HUDEP-2 (cell line): Measurements from ENCODE around the gene DBH.
"Not testable (repeated sequence)": the region's sequence is repeated elsewhere in the genome, so short reads cannot be mapped to it uniquely, and the experiment has no call there.

Experiments used
- DNase-seq, 76 experiments: peaks; one replicate each; lab custom pipeline; 2025; ENCODE audit not compliant: unreplicated experiment in 76 of 76; lab: John Stamatoyannopoulos, UW

The DBH gene

GRCh38 chr9:133661846-133662540 lies 25.8 kb downstream of the DBH start:
- DNase-seq: no peak

- peak in 1 of 76 experiments; percentile 5 for DNase-seq
These were observed 28.2 kb downstream of the DBH start for GRCh38 chr9:133664173-133665050.

- DNase-seq: no peak
These were observed 28.9 kb downstream of the DBH start for GRCh38 chr9:133665096-133665495.

- no peak for DNase-seq
These were observed 29.4 kb downstream of the DBH start for GRCh38 chr9:133665535-133665934.

- no peak for DNase-seq
These were observed 30.2 kb downstream of the DBH start for GRCh38 chr9:133666387-133666786.

- no peak for DNase-seq
These were observed 30.7 kb downstream of the DBH start for GRCh38 chr9:133666845-133667244.

GRCh38 chr9:133667759-133668450 lies 31.7 kb downstream of the DBH start:
- DNase-seq: no peak

- no peak for DNase-seq
These were observed 33.1 kb downstream of the DBH start for GRCh38 chr9:133669182-133669801.

- DNase-seq: no peak
These were observed 34.3 kb downstream of the DBH start for GRCh38 chr9:133670466-133670865.

- DNase-seq: no peak
These were observed 35.2 kb downstream of the DBH start for GRCh38 chr9:133671371-133671770.

GRCh38 chr9:133672503-133673257 lies 36.5 kb downstream of the DBH start:
- DNase-seq: no peak

- DNase-seq: no peak
These were observed 37.1 kb downstream of the DBH start for GRCh38 chr9:133673258-133673655.

GRCh38 chr9:133674091-133674490 lies 37.9 kb downstream of the DBH start:
- no peak for DNase-seq

GRCh38 chr9:133675796-133676195 lies 39.6 kb downstream of the DBH start:
- DNase-seq: not testable (repeated sequence)

- DNase-seq: peak in 1 of 76 experiments; percentile 5
These were observed 40.3 kb downstream of the DBH start for GRCh38 chr9:133676450-133676849.

GRCh38 chr9:133677126-133678010 lies 41.2 kb downstream of the DBH start:
- DNase-seq: peak in 42 of 76 experiments; percentile 5 to 73 (median 34)

GRCh38 chr9:133679056-133679455 lies 42.9 kb downstream of the DBH start:
- peak in 19 of 76 experiments; percentile 5 to 38 (median 16) for DNase-seq

- DNase-seq: no peak
These were observed 43.4 kb downstream of the DBH start for GRCh38 chr9:133679466-133680061.
